Gastrocnemius medialis (tissue), 4 donors: ENCODE measurements around the gene TTLL10.

Source experiments
- CTCF ChIP-seq, 5 experiments: fragments of 450-650 bp in 3 of 5; fragments of 200-600 bp in 2 of 5; sonication (generic) in 2 of 5; IDR thresholded peaks in 4 of 5; conservative IDR thresholded peaks in 1 of 5; 1 replicate in 4 of 5; 2 replicates in 1 of 5; pipeline ENCODE4 v1.5.1; 2016 to 2019; ENCODE audit warnings: antibody characterized with exemption in 5 of 5, mild to moderate bottlenecking in 3 of 5, moderate library complexity in 3 of 5
- POLR2A ChIP-seq, 2 donors: fragments of 450-650 bp; IDR thresholded peaks; one replicate each; pipeline ENCODE4 v1.6.1; 2017; ENCODE audit warnings: antibody characterized with exemption in 2 of 2, mild to moderate bottlenecking in 2 of 2, moderate library complexity in 2 of 2

- TF ChIP-seq CTCF (IDR thresholded peaks at IDR 0.05 in 4 of 5, conservative IDR thresholded peaks at IDR 0.05 in 1 of 5) (no peak), POLR2A (IDR thresholded peaks at IDR 0.05) (no peak)
Measured at GRCh38 chr1:1175221-1176062, 1.8 kb downstream of the TTLL10 start.
